ENCODE data around the gene ZFP1.
"Not testable (repeated sequence)": the region's sequence is repeated elsewhere in the genome, so short reads cannot be mapped to it uniquely, and the experiment has no call there.

Gene ZFP1

DNA sequence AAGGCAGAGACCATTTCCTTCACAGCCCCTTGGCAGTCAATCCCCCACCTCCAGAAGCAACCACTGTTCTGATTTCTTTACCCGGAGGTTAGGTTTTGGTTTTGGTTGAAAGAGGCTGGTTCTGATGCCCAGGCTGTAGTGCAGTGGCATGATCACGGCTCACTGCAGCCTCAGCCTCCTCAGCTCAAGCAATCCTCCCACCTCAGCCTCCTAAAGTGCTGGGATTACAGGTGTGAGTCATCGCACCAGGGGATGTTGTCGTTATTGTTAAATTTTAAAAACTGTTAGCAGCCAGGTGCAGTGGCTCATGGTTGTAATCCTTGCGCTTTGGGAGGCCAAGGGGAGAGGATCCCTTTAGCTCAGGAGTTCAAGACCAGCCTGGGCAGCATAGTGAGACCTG lies 61.6 kb downstream of the ZFP1 start:
- no peak for DNase-seq
- in situ Hi-C loops (cut with MboI; ENCODE audit: low pct_unique_long_range_greater_than_20kb, low sequenced_read_pairs): loop anchor here (25.0 kb wide), 1 partner anchor 552 kb away; no protein-coding TSS in a partner anchor

DNA sequence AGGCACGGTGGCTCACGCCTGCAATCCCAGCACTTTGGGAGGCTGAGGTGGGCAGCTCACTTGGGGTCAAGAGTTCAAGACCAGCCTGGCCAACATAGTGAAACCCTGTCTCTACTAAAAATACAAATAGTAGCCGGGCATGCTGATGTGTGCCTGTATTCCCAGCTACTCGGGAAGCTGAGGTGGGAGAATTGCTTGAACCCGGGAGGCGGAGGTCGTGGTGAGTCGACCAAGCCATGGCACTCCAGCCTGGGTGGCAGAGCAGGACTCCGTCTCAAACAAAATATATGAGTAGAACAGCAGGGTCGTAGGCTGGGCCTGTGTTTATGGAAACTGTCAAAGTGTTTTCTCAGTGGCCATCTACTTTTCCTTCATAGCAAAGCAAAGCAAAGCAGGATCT lies 63.0 kb downstream of the ZFP1 start:
- in situ Hi-C loops (cut with MboI; ENCODE audit: low pct_unique_long_range_greater_than_20kb, low sequenced_read_pairs): loop anchor here (25.0 kb wide), 1 partner anchor 551 kb away; no protein-coding TSS in a partner anchor
- DNase-seq: not testable (repeated sequence)

DNA sequence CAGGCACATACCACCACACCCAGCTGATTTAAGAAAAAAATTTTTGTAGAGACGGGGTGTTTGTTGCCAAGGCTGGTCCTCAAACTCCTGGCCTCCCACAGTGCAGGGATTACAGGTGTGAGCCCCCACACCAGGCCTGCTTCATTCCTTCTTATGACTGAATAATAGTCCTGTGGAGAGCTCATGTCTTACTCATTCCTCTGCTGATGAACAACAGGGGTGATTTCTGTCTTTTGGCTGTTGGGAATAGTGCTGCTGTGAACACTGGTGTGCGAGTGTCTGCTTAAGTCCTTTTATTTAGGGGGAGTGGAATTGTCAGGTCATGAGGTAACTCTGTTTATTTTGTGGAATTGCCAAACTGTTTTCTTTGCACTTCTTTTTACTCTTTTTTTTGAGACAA lies 67.8 kb downstream of the ZFP1 start:
- DNase-seq: no peak
- in situ Hi-C loops (cut with MboI; ENCODE audit: low pct_unique_long_range_greater_than_20kb, low sequenced_read_pairs): loop anchor here (25.0 kb wide), 1 partner anchor 546 kb away; no protein-coding TSS in a partner anchor

DNA sequence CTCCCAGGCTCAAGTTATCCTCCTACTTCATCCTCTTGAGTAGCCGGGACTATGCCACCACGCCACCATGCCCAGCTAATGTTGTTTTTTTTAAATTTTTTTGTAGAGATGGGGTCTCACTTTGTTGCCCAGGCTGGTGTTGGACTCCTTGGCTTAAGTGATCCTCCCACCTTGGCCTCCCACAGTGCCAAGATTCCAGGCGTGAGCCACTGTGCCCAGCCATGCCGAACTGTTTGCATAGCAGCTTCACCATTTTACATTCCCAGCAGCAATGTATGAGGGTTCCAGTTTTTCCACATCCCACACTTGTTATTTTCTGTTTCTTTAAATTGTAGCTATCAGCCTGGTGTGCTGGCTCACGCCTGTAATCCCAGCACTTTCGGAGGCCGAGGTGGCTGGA lies 68.3 kb downstream of the ZFP1 start:
- in situ Hi-C loops (cut with MboI; ENCODE audit: low pct_unique_long_range_greater_than_20kb, low sequenced_read_pairs): loop anchor here (25.0 kb wide), 1 partner anchor 546 kb away; no protein-coding TSS in a partner anchor
- no peak for DNase-seq

DNA sequence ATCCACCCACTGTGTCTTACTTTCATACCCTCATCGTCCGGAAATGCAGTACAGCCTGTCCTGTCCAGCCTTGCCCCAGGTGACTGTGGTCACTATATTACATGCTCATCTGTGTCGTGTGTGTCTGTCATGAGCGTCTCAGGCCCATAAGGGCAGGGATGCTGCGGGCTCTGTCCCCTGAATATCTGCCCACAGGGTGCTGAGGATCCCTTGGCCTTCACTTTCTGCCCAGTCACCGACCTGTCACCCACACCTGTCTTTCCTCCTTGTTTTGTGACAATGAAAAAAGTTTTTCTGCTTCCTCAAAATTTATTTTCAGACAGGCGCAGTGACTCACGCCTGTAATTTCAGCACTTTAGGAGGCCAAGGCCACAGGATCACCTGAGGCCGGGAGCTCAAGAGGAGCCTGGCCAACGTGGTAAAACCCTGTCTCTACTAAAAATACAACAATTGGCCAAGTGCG lies 69.1 kb downstream of the ZFP1 start:
- no peak for DNase-seq
- in situ Hi-C loops (cut with MboI; ENCODE audit: low pct_unique_long_range_greater_than_20kb, low sequenced_read_pairs): loop anchor here (25.0 kb wide), 1 partner anchor 545 kb away; no protein-coding TSS in a partner anchor

DNA sequence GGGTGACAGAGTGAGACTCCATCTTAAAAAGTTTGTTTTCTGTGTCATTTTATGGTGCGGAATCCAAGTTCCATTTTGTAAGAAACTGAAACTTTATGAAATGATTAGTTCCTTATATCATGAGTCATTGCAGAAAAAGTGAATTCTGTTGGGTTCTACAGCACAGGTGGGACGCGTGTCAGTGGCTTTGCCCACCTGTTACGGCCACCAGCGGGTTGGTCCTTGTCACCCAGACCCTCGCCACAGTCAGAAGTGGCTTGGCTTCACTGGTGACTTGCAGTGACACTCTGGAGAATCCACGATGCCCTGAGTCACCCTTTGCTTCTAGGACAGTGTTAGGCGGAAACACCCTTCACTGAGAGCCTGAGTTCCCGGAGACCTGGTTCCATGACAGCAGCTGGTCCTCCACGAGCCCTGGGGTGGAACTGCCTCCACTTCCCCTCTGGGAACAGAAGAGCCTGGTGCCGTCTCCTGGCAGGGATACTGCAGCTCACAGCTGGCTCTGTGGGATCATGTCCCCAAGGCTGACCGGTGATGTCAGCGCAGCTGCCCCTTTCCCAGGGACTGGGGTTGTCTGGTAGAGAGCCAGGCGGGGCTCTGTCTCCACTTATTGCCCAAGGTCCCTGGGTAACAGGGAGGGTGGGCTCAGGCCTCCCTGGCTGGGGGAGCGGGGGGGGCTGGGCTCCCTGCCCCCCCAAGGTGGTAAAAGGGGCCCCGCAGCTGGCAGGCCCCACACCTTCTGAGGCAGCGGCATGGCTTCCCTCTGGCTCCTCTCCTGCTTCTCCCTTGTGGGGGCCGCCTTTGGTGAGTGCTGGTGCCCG lies 70.1 kb downstream of the ZFP1 start, which contains the start of gene CTRB1:
Gene CTRB1 (plus strand): TSS at position 733 of the 821 bp plus-strand sequence. CDS start 20 bp downstream, at position 753.
- in situ Hi-C loops (cut with MboI; ENCODE audit: low pct_unique_long_range_greater_than_20kb, low sequenced_read_pairs): loop anchor here (25.0 kb wide), 1 partner anchor 544 kb away; no protein-coding TSS in a partner anchor
- no peak for DNase-seq

DNA sequence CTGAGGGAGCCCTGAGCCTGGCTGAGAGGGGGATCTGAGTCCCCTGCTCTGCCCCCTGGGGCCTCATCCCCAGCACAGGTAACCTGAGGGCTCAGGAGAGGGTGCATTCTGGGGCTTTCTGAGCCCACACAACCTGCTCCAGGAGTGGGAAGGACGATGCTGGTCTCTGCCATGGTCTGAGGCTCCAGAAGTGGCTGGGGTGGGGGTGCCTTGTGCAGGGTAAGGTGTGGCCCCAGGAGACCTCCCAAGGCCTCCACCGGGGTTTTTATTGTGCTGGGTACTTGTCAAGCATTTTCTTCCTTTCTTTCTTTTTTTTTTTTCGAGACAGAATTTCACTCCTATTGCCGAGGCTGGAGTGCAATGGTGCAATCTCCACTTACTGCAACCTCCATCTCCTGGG lies 70.8 kb downstream of the ZFP1 start:
- no peak for DNase-seq
- in situ Hi-C loops (cut with MboI; ENCODE audit: low pct_unique_long_range_greater_than_20kb, low sequenced_read_pairs): loop anchor here (25.0 kb wide), 1 partner anchor 543 kb away; no protein-coding TSS in a partner anchor

DNA sequence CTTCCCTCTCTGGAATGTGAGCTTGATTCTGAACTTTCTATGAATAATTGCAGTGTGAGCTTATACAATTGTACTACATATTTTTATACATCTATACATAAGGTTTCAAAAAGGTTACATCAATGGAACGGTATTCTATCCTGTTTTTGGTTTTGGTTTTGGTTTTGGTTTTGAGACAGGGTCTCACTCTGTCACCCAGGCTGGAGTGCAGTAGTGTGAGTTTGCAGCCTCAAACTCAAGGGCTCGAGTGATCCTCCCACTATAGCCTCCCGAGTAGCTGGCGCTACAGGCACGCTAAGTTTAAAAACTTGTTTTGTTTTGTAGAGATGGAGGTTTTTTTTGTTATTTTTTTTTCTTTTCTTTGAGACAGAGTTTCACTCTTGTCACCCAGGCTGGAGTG lies 71.5 kb downstream of the ZFP1 start:
- no peak for DNase-seq
- in situ Hi-C loops (cut with MboI; ENCODE audit: low pct_unique_long_range_greater_than_20kb, low sequenced_read_pairs): loop anchor here (25.0 kb wide), 1 partner anchor 542 kb away; no protein-coding TSS in a partner anchor

Measured in KBM-7 (cell line).